ENCODE data around the gene TPMT.

DNA sequence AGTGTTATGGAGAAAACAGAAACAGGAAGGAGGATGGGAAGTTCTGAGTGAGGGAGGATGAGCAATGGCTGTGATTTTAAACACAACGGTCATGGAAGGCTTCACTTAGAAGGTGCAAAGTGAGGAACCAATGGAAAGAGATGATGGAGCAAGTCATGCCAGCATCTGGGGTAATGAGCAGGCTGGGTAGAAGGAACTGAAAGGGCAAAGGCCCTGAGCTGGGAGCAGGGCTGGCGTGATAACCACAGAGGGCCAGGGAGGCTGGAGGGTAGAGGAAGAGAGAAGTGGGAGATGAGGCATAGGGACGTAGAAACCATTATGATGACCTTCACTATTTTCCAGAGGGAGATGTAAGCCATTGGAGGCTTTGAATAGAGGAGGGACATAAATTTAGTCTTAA is 76.0 kb downstream of the TPMT start:
- TF ChIP-seq, protein P1, sequence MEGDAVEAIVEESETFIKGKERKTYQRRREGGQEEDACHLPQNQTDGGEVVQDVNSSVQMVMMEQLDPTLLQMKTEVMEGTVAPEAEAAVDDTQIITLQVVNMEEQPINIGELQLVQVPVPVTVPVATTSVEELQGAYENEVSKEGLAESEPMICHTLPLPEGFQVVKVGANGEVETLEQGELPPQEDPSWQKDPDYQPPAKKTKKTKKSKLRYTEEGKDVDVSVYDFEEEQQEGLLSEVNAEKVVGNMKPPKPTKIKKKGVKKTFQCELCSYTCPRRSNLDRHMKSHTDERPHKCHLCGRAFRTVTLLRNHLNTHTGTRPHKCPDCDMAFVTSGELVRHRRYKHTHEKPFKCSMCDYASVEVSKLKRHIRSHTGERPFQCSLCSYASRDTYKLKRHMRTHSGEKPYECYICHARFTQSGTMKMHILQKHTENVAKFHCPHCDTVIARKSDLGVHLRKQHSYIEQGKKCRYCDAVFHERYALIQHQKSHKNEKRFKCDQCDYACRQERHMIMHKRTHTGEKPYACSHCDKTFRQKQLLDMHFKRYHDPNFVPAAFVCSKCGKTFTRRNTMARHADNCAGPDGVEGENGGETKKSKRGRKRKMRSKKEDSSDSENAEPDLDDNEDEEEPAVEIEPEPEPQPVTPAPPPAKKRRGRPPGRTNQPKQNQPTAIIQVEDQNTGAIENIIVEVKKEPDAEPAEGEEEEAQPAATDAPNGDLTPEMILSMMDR (IDR thresholded peaks at IDR 0.05) = no peak
- TF ChIP-seq POLR2A (IDR thresholded peaks at IDR 0.05) = no peak
